Measurements from ENCODE around the gene ANKRD33. TPM values are rescaled to one million over a fixed set of nuclear protein-coding genes. Genes with fewer than 3 reads are reported as not detected.
A peak's percentile ranks its signal among the peaks of the same experiment; 100 is the strongest.

ANKRD33 gene
- polyA plus RNA-seq, 1 experiment, result not detected

DNA sequence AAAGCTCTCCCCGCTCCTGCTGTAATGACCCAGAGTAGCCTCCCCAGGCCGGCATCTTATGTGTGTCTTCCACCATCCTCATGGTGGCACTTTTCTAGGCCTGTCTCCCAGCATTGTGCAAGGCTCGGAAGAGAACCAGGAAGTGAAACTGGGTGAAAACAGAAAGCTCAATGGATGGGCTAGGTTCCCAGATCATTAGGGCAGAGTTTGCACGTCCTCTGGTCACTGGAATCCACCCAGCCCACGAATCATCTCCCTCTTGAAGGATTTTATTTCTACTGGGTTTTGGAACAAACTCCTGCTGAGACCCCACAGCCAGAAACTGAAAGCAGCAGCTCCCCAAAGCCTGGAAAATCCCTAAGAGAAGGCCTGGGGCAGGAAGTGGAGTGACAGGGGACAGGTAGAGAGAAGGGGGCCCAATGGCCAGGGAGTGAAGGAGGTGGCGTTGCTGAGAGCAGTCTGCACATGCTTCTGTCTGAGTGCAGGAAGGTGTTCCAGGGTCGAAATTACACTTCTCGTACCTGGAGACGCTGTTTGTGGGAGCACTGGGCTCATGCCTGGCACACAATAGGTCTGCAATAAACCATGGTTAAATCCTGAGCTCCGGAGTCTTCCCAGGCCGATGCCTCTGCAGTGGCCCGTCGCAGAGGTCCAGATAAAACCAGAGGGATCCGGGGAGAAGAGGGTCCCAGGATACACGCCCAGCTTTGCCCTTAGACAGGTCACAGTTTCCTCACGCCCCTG lies 35.0 kb downstream of the ANKRD33 start:
- CTCF ChIA-PET, result interaction anchor here (0.7 to 8.8 kb wide), 22 partner anchors 9 to 504 kb away, joined by 3 to 165 read pairs (median 6); partner anchors contain the start of genes ACVR1B, ACVRL1 and ANKRD33
- POLR2A ChIA-PET, result no interaction called here
- TF ChIP-seq, protein P1, sequence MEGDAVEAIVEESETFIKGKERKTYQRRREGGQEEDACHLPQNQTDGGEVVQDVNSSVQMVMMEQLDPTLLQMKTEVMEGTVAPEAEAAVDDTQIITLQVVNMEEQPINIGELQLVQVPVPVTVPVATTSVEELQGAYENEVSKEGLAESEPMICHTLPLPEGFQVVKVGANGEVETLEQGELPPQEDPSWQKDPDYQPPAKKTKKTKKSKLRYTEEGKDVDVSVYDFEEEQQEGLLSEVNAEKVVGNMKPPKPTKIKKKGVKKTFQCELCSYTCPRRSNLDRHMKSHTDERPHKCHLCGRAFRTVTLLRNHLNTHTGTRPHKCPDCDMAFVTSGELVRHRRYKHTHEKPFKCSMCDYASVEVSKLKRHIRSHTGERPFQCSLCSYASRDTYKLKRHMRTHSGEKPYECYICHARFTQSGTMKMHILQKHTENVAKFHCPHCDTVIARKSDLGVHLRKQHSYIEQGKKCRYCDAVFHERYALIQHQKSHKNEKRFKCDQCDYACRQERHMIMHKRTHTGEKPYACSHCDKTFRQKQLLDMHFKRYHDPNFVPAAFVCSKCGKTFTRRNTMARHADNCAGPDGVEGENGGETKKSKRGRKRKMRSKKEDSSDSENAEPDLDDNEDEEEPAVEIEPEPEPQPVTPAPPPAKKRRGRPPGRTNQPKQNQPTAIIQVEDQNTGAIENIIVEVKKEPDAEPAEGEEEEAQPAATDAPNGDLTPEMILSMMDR (IDR thresholded peaks at IDR 0.05; ENCODE audit: insufficient read depth, low read depth, low read length), result no peak
- peak; percentile 26 for DNase-seq (ENCODE audit: low read depth)
- Histone ChIP-seq H3K36me3 (ENCODE audit: control insufficient read depth, insufficient read depth, low read length) (peaks cover 1% of the 10 kb centered on the region; the same call in 1 of the 2 replicates), H3K4me3 (ENCODE audit: low read depth, low read length) (no peak overlapping the region), H3K27me3 (ENCODE audit: control insufficient read depth, insufficient read depth, low read length) (no peaks in the 10 kb centered on the region)

DNA sequence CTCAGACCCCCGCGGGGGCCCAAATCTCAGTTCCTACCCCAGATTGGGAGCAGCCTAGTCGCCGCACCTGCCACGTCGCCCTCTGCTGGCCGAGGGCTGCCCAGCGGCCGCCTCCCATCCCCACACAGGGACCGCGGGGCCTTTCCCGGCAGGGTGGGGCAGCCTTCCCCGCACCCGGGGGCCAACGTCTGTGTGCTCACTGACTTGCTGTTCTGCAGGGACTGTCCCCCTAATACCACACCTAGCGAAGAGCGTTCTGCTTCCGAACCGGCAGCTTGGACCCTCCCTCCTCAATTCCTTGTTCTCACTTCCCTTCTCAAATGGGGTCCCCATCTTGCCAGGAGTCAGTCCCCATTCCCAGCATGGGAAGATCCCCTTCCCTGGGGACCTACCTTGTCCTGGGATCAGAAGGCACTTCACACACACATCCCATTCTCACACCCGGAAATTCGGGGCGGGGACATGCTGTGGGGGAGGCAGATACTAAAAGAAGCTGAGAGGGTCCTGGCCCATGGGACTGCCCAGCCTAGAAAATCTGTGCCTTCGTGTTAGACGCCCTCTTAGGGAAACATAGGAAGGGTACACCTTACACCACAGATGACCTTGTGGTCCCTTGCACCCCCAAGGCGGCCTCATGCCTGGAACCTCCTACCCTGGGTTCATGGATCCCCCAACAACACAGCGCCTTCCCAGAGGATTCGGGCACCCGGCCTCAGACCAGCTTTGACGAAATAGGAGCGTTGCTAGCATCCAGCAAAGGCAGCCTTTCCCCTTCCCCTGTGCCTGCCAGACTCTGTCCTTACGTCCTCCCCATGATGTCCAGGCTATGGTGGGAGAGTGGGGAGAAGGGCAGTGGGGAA lies 35.8 kb downstream of the ANKRD33 start:
- DNase-seq (ENCODE audit: low read depth), result no peak
- Histone ChIP-seq H3K27me3 (ENCODE audit: control insufficient read depth, insufficient read depth, low read length) (no peaks in the 10 kb centered on the region), H3K36me3 (ENCODE audit: control insufficient read depth, insufficient read depth, low read length) (peaks cover 1% of the 10 kb centered on the region; the same call in 1 of the 2 replicates), H3K4me3 (ENCODE audit: low read depth, low read length) (0 out of 2 replicates have a peak overlapping the region, but pooled peaks have one; percentile 6)
- TF ChIP-seq, protein P1 (IDR thresholded peaks at IDR 0.05; ENCODE audit: insufficient read depth, low read depth, low read length), result peak; percentile 94
- ChIA-PET POLR2A (no interaction called here), CTCF (interaction anchor here (0.9 to 8.8 kb wide), 24 partner anchors 11 to 505 kb away, joined by 3 to 165 read pairs (median 6); partner anchors contain the start of genes ACVR1B, ACVRL1 and ANKRD33)

DNA sequence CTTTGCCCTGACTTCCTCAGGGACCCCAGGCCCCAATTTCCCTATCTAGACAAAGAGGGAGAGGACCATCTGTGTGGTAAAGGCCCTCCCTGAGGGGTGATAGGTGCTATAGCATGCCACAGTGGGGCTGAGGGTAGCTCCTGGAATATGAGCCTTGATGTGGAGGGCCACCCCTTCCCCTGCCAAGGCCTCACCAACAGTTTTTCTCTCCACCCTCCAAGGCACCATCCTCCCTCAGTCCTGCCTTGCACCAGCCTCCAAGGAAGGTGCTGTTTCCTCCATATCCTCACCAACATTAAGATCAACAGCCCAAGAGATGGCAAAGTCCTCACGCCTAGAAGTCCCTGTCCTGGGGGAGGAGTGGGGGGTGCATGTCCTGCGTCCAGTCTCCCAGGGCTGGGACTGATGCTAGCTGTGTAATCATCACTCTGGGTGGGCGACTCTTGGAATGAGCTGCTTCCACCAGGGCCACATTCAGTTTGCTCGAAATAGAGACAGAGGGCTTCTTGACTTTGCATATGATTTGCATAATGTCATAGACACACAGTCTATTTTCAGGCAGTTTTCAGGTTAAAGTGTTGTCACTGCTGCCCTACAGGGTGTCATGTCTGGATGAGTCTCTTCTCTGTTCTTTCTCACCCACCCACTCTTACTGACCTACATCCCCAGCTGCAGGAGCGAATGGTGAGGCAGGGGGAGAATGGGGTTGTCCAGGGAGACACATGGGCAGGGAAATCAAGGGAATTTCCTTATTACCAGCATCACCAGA lies 36.8 kb downstream of the ANKRD33 start:
- TF ChIP-seq, protein P1 (IDR thresholded peaks at IDR 0.05; ENCODE audit: insufficient read depth, low read depth, low read length), result no peak
- CTCF ChIA-PET, result interaction anchor here (1.0 to 8.8 kb wide), 12 partner anchors 10 to 98 kb away, joined by 3 to 165 read pairs (median 10); partner anchors contain the start of genes ACVR1B, ACVRL1 and ANKRD33
- Histone ChIP-seq H3K27me3 (ENCODE audit: control insufficient read depth, insufficient read depth, low read length) (no peaks in the 10 kb centered on the region), H3K4me3 (ENCODE audit: low read depth, low read length) (no peak overlapping the region), H3K36me3 (ENCODE audit: control insufficient read depth, insufficient read depth, low read length) (no peaks in the 10 kb centered on the region)
- DNase-seq (ENCODE audit: low read depth), result no peak
- POLR2A ChIA-PET, result interaction anchor here (0.6 kb wide), 1 partner anchor 8 kb away, joined by 3 read pairs; no protein-coding TSS in a partner anchor

DNA sequence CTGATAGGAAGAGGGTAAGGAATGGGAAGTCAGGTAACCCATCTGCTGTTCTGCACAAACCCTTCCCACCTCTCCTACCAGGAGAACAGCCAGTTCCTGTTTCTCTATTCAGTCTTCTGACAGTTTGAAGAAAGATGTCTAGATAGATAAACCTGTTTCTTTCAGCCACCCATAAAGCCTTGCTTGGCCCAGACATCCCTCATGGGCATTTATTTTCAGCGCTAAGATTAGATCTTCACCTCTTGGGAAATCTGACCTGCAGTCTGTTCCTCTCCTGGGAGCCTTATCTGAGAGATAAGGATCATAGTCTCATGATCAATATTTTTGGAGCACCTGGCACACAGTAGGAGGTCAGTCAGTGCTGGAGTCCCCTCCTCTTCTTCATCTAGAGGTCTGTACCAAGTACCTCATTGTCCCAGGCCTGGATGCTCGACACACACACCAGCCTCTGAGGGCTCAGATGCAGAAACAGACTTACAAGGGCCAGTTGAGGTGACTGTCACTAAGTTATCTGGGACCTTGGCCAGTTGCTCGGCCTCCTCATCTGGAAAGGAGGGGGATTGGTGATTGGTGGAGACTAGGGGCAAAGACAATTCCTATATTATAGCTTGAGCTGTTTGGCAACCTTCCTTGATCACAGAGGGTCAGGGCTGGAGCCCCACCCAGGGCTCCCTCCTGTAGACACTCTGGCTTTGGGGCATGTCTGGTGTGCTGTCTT lies 37.6 kb downstream of the ANKRD33 start:
- Histone ChIP-seq H3K27me3 (ENCODE audit: control insufficient read depth, insufficient read depth, low read length) (no peaks in the 10 kb centered on the region; the same call in 1 of the 2 replicates), H3K4me3 (ENCODE audit: low read depth, low read length) (no peak overlapping the region), H3K36me3 (ENCODE audit: control insufficient read depth, insufficient read depth, low read length) (no peaks in the 10 kb centered on the region)
- TF ChIP-seq, protein P1 (IDR thresholded peaks at IDR 0.05; ENCODE audit: insufficient read depth, low read depth, low read length), result no peak
- ChIA-PET POLR2A (no interaction called here), CTCF (interaction anchor here (1.0 to 8.8 kb wide), 9 partner anchors 10 to 59 kb away, joined by 3 to 165 read pairs (median 13); partner anchors contain the start of genes ACVR1B and ACVRL1)
- no peak for DNase-seq (ENCODE audit: low read depth)

Data from BJ (cell line).